BJ (cell line): ENCODE data around the gene NAA25. TPM values are rescaled to one million over a fixed set of nuclear protein-coding genes. Genes with fewer than 3 reads are reported as not detected.
A peak's percentile ranks its signal among the peaks of the same experiment; 100 is the strongest.
"Not testable (repeated sequence)": the region's sequence is repeated elsewhere in the genome, so short reads cannot be mapped to it uniquely, and the experiment has no call there.

Source experiments
- CTCF ChIA-PET: fragments of 350-600 bp; formaldehyde crosslinking; extraction: SDS; loops from one replicate; lab custom pipeline; 2021; ENCODE audit warnings: antibody characterized with exemption, inconsistent platforms; lab: Yijun Ruan, JAX
- POLR2A ChIA-PET: fragments of 300-600 bp; sonication (Branson Sonifier 250); formaldehyde crosslinking; extraction: SDS; loops from one replicate; lab custom pipeline; 2021; ENCODE audit warnings: antibody characterized with exemption; lab: Charles Lee
- DNase-seq: peaks from one replicate; pipeline ENCODE4 v3.0.0-alpha.2; 2011; ENCODE audit warnings: low read depth
- H3K27me3 ChIP-seq: 2 replicates; pipeline ENCODE4 v1.6.0; 2011; ENCODE audit warnings: low read length; ENCODE audit not compliant: control insufficient read depth, insufficient read depth
- H3K36me3 ChIP-seq: 2 replicates; pipeline ENCODE4 v1.5.1; 2011; ENCODE audit warnings: low read length; ENCODE audit not compliant: control insufficient read depth, insufficient read depth
- H3K4me3 ChIP-seq: 2 replicates; pipeline ENCODE4 v1.5.1; 2011; ENCODE audit warnings: low read depth, mild to moderate bottlenecking, control low read depth, low read length
- polyA plus RNA-seq: library from polyadenylated mRNA; depleted of rRNA; stranded (reverse); fragments of >200 nt; gene quantifications from 2 replicates; pipeline ENCODE4 v1.2.3, GENCODE V29; 2011
- TF ChIP-seq, protein P1 (sequence below): IDR thresholded peaks from 2 replicates; pipeline ENCODE4 v1.5.1; 2011; ENCODE audit warnings: low read depth, mild to moderate bottlenecking, control low read depth, inconsistent platforms, low read length, moderate library complexity; ENCODE audit not compliant: insufficient read depth

NAA25 gene
- polyA plus RNA-seq, 1 experiment = 7.2 TPM

DNA sequence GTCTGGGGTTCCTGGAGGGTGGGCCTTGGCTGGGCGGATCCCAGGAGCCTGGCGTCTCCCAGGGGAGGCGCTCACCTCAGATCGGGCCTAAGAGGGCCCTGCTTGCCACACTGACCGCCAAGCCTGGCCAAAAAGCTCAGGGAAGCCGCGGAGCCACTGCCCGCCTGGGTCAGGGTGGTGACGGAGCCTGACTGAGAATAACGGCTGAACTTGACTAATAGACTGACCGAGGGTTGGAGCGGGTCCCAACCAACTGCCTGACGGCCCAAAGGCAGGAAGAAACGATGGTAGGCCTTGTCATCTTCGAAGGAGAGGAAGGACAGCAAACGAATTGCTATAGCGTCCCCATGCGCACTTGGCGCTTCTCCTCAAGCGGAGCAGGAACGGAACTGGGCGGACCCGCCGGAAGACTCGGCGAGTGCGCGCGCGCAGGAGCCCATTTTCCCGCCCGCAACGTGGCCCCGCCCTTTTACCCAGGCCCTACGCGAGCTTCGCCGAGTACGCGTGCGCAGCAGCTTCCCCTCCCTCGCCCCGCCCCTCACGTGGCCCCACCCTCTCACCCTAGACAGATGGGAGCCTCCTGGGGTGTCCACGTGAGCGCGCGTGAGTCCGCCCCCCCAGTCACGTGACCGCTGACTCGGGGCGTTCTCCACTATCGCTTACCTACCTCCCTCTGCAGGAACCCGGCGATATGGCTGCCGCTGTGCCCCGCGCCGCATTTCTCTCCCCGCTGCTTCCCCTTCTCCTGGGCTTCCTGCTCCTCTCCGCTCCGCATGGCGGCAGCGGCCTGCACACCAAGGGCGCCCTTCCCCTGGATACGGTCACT, 95.6 kb downstream of the NAA25 start, which contains the start of the genes ERP29 and TMEM116:
Gene ERP29 (plus strand): TSS at position 652 of the 826 bp plus-strand sequence. CDS start 40 bp downstream, at position 692.
Gene TMEM116 (minus strand): TSS at position 391 of the 826 bp plus-strand sequence. CDS start 7,895 bp downstream, outside the sequence.
- no peaks in the 10 kb centered on the region for H3K36me3 ChIP-seq
- ChIA-PET CTCF (interaction anchor here (0.5 to 1.4 kb wide), 7 partner anchors 9 to 58 kb away, joined by 3 to 5 read pairs (median 3); no protein-coding TSS in a partner anchor), POLR2A (interaction anchor here (0.6 to 1.0 kb wide), 2 partner anchors 13 to 112 kb away, joined by 3 to 7 read pairs; partner anchors contain the start of gene TRAFD1)
- DNase-seq = peak; percentile 88
- H3K4me3 ChIP-seq = peak within 1 kb of the TSS; percentile 89
- H3K27me3 ChIP-seq = no peaks in the 10 kb centered on the region
- TF ChIP-seq, protein P1, sequence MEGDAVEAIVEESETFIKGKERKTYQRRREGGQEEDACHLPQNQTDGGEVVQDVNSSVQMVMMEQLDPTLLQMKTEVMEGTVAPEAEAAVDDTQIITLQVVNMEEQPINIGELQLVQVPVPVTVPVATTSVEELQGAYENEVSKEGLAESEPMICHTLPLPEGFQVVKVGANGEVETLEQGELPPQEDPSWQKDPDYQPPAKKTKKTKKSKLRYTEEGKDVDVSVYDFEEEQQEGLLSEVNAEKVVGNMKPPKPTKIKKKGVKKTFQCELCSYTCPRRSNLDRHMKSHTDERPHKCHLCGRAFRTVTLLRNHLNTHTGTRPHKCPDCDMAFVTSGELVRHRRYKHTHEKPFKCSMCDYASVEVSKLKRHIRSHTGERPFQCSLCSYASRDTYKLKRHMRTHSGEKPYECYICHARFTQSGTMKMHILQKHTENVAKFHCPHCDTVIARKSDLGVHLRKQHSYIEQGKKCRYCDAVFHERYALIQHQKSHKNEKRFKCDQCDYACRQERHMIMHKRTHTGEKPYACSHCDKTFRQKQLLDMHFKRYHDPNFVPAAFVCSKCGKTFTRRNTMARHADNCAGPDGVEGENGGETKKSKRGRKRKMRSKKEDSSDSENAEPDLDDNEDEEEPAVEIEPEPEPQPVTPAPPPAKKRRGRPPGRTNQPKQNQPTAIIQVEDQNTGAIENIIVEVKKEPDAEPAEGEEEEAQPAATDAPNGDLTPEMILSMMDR = peak; percentile 63

DNA sequence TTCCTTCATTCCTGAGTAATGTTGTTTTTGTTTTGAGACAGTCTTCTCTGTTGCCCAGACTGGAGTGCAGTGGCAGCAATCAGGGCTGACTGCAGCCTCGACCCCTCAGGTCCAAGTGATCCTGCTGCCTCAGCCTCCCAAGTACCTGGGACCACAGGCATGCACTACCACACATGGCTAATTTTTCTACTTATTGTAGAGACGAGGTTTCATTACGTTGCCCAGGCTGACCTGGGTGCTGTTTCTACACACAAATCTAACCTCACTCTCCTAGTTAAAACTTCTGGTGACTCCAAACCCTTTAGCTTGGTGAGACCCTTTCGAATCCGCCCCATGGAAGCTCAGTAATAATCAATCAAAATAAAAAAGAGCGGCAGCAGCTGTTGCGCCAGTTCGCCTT, 96.9 kb downstream of the NAA25 start:
- no peaks in the 10 kb centered on the region for H3K27me3 ChIP-seq
- no peak for DNase-seq
- H3K36me3 ChIP-seq = no peaks in the 10 kb centered on the region
- ChIA-PET POLR2A (no interaction called here), CTCF (no interaction called here)
- TF ChIP-seq, protein P1 = no peak
- H3K4me3 ChIP-seq = no peak overlapping the region; the same call in 1 of the 2 replicates

DNA sequence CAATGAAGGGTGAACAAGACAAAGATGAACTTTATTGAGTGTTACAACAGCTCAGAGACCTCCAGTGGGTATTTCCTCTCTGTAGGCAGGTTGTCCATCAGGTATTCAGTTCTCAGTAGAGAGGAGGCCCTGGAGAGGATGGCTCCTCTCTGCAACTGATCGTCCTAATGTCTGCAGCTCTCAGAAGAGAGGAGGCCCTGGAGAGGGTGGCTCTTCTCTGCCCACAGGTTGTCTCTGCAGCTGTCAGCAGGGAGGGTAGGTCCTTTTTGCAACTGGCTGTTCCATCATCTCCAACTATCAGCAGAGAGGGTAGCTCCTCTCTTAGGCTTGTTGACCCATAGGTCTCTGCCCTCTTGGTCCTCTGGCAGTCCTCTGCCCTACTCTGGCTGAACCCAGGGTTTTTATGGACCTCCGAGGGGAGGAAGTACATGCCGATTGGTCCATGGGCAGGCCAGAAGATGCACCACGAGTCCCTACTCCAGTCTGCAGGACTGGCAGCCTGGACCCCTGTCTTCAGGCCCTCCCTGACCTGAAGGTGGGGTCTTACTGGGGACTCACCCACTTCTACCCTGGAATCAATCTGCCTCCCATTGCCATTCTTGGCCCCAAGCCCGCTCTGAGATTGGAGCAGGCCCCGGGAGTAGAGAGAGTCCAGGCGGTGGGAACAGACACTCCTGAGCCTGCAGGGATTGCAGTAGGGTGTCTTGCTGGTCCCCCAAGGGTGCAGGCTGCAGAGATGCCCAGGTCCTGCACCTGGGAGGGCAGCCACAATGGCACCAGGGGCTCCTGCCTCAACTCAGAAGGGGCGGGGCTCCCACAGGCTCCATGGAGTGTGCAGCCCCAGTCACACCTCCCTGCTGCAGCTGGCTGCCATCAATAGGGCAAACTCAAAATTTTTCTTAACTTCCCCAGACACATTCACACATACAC, 97.9 kb downstream of the NAA25 start:
- Histone ChIP-seq H3K4me3 (no peak overlapping the region), H3K36me3 (no peaks in the 10 kb centered on the region), H3K27me3 (no peaks in the 10 kb centered on the region)
- ChIA-PET POLR2A (no interaction called here), CTCF (no interaction called here)
- TF ChIP-seq, protein P1 = no peak
- DNase-seq = no peak

DNA sequence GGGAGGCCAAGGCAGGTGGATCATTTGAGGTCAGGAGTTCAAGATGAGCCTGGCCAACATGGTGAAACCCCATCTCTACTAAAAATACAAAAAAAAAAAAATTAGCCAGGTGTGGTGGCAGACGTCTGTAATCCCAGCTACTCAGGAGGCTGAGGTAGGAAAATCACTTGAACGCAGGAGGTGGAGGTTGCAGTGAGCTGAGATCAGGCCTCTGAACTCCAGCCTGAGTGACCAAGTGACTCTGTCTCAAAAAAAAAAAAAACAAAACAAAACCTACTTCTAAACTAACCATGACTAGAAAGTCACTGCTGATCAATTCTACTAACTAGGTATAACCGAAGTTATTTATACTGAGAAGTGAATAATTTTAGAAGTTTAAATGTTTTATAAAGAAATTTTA, 99.0 kb downstream of the NAA25 start:
- DNase-seq, H3K36me3 ChIP-seq, H3K27me3 ChIP-seq, H3K4me3 ChIP-seq, POLR2A ChIA-PET, CTCF ChIA-PET: not testable (repeated sequence)

DNA sequence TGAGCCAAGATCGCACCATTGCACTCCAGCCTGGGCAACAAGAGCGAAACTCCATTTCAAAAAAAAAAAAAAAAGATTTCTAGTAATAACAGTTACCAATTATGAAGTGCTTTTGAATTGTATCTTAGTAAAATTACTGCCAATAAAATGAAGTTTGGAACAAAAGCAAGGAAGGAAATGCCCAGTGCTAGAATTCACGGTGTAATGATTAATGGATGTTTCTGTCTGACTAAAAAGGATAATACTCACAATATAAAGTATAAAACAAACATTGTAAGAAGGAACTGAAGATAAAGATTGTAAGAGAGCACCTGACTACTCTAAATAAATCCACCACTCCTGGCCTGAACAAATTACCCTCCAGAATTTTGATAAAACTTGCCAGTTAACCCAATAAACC, 99.7 kb downstream of the NAA25 start:
- DNase-seq = no peak

More for the DNA sequence above, 99.7 kb downstream of the NAA25 start:
- TF ChIP-seq, protein P1 = no peak
- Histone ChIP-seq H3K4me3 (no peak overlapping the region), H3K27me3 (no peaks in the 10 kb centered on the region), H3K36me3 (no peaks in the 10 kb centered on the region)
- POLR2A ChIA-PET = no interaction called here
- CTCF ChIA-PET = no interaction called here
